Activated CD4-positive, alpha-beta T cell treated with anti-CD3 and anti-CD28 coated beads, Interleukin-2, amount 10 ng/mL, durations not matched to agents 24 days and 14 days (primary cell): ENCODE results near the gene TCEANC2. TPM values are rescaled to one million over a fixed set of nuclear protein-coding genes. Genes with fewer than 3 reads are reported as not detected.

Source experiments
- DNase-seq: peaks from one replicate; pipeline ENCODE4 v3.0.0; 2022
- H3K27ac Mint-ChIP-seq: one replicate; pipeline ENCODE4 v1.8.0; 2022; ENCODE audit warnings: mild to moderate bottlenecking, mixed read lengths
- H3K27me3 Mint-ChIP-seq: one replicate; pipeline ENCODE4 v1.8.0; 2022; ENCODE audit warnings: mixed read lengths
- H3K36me3 Mint-ChIP-seq: one replicate; pipeline ENCODE4 v1.8.0; 2022; ENCODE audit warnings: low read depth, mild to moderate bottlenecking, mixed read lengths
- H3K4me1 Mint-ChIP-seq: one replicate; pipeline ENCODE4 v1.8.0; 2021; ENCODE audit warnings: mixed read lengths
- H3K4me3 Mint-ChIP-seq: one replicate; pipeline ENCODE4 v1.8.0; 2022; ENCODE audit warnings: mild to moderate bottlenecking, moderate library complexity, mixed read lengths
- H3K9me3 Mint-ChIP-seq: one replicate; pipeline ENCODE4 v1.8.0; 2021; ENCODE audit warnings: mixed read lengths
- intact Hi-C: fragments of 100-400 bp; cut with micrococcal nuclease; formaldehyde crosslinking; loops from one replicate; pipeline ENCODE4 v1.15.1; 2023
- total RNA-seq: library from RNA; stranded (reverse); gene quantifications from 2 replicates; pipeline ENCODE4 v1.2.3, GENCODE V29; 2022

TCEANC2 gene
- total RNA-seq, 1 donor from 2014 or later, result 10.0 TPM

GRCh38 chr1:54105736-54106269 is 52.4 kb downstream of the TCEANC2 start:
- no peak for DNase-seq
- Mint-ChIP-seq H3K27ac (no peak overlapping the region), H3K27me3 (no peaks in the 10 kb centered on the region), H3K4me3 (no peak overlapping the region), H3K4me1 (no peaks in the 10 kb centered on the region), H3K36me3 (peaks cover 17% of the 10 kb centered on the region), H3K9me3 (no peaks in the 10 kb centered on the region)
- intact Hi-C loops, result no loop called here

GRCh38 chr1:54107131-54107530 is 53.7 kb downstream of the TCEANC2 start:
- no peaks in the 10 kb centered on the region for H3K4me1 Mint-ChIP-seq
- peaks cover 10% of the 10 kb centered on the region for H3K36me3 Mint-ChIP-seq
- intact Hi-C loops, result no loop called here
- H3K9me3 Mint-ChIP-seq, result no peaks in the 10 kb centered on the region
- H3K4me3 Mint-ChIP-seq, result no peak overlapping the region
- no peaks in the 10 kb centered on the region for H3K27me3 Mint-ChIP-seq
- DNase-seq, result no peak
- no peak overlapping the region for H3K27ac Mint-ChIP-seq

GRCh38 chr1:54108156-54108555 is 54.7 kb downstream of the TCEANC2 start:
- H3K9me3 Mint-ChIP-seq, result no peaks in the 10 kb centered on the region
- H3K27ac Mint-ChIP-seq, result no peak overlapping the region
- H3K4me1 Mint-ChIP-seq, result no peaks in the 10 kb centered on the region
- no peaks in the 10 kb centered on the region for H3K27me3 Mint-ChIP-seq
- H3K4me3 Mint-ChIP-seq, result no peak overlapping the region
- no peak for DNase-seq
- intact Hi-C loops, result no loop called here
- peaks cover 2% of the 10 kb centered on the region for H3K36me3 Mint-ChIP-seq

- intact Hi-C loops, result no loop called here
- Mint-ChIP-seq H3K4me1 (no peaks in the 10 kb centered on the region), H3K9me3 (no peaks in the 10 kb centered on the region), H3K36me3 (no peaks in the 10 kb centered on the region), H3K4me3 (no peak overlapping the region), H3K27me3 (no peaks in the 10 kb centered on the region), H3K27ac (no peak overlapping the region)
- no peak for DNase-seq
These were observed 56.0 kb downstream of the TCEANC2 start for GRCh38 chr1:54109129-54110090.

- H3K9me3 Mint-ChIP-seq, result no peaks in the 10 kb centered on the region
- no peaks in the 10 kb centered on the region for H3K36me3 Mint-ChIP-seq
- no peak overlapping the region for H3K4me3 Mint-ChIP-seq
- intact Hi-C loops, result no loop called here
- no peaks in the 10 kb centered on the region for H3K4me1 Mint-ChIP-seq
- no peak overlapping the region for H3K27ac Mint-ChIP-seq
- no peak for DNase-seq
- H3K27me3 Mint-ChIP-seq, result no peaks in the 10 kb centered on the region
These were observed 57.6 kb downstream of the TCEANC2 start for GRCh38 chr1:54110996-54111395.

- H3K27me3 Mint-ChIP-seq, result no peaks in the 10 kb centered on the region
- H3K9me3 Mint-ChIP-seq, result no peaks in the 10 kb centered on the region
- no peaks in the 10 kb centered on the region for H3K4me1 Mint-ChIP-seq
- intact Hi-C loops, result no loop called here
- no peak overlapping the region for H3K27ac Mint-ChIP-seq
- no peaks in the 10 kb centered on the region for H3K36me3 Mint-ChIP-seq
- H3K4me3 Mint-ChIP-seq, result no peak overlapping the region
- DNase-seq, result no peak
These were observed 58.2 kb downstream of the TCEANC2 start for GRCh38 chr1:54111624-54112023.

GRCh38 chr1:54112027-54112426 is 58.6 kb downstream of the TCEANC2 start:
- intact Hi-C loops, result no loop called here
- Mint-ChIP-seq H3K4me3 (no peak overlapping the region), H3K4me1 (no peaks in the 10 kb centered on the region), H3K9me3 (no peaks in the 10 kb centered on the region), H3K27ac (no peak overlapping the region), H3K36me3 (no peaks in the 10 kb centered on the region), H3K27me3 (no peaks in the 10 kb centered on the region)
- no peak for DNase-seq

GRCh38 chr1:54112705-54113368 is 59.4 kb downstream of the TCEANC2 start:
- intact Hi-C loops, result no loop called here
- no peaks in the 10 kb centered on the region for H3K4me1 Mint-ChIP-seq
- no peaks in the 10 kb centered on the region for H3K36me3 Mint-ChIP-seq
- no peak overlapping the region for H3K27ac Mint-ChIP-seq
- H3K4me3 Mint-ChIP-seq, result no peak overlapping the region
- DNase-seq, result no peak
- no peaks in the 10 kb centered on the region for H3K27me3 Mint-ChIP-seq
- H3K9me3 Mint-ChIP-seq, result no peaks in the 10 kb centered on the region

- no peaks in the 10 kb centered on the region for H3K27me3 Mint-ChIP-seq
These were observed 60.6 kb downstream of the TCEANC2 start for GRCh38 chr1:54114001-54114400.

GRCh38 chr1:54114955-54115354 is 61.5 kb downstream of the TCEANC2 start:
- Mint-ChIP-seq H3K36me3 (no peaks in the 10 kb centered on the region), H3K4me1 (no peaks in the 10 kb centered on the region), H3K27me3 (no peaks in the 10 kb centered on the region), H3K9me3 (no peaks in the 10 kb centered on the region), H3K4me3 (no peak overlapping the region), H3K27ac (no peak overlapping the region)
- no peak for DNase-seq
- intact Hi-C loops, result no loop called here

More at GRCh38 chr1:54114001-54114400, 60.6 kb downstream of the TCEANC2 start:
- H3K36me3 Mint-ChIP-seq, result no peaks in the 10 kb centered on the region
- H3K4me1 Mint-ChIP-seq, result no peaks in the 10 kb centered on the region
- H3K27ac Mint-ChIP-seq, result no peak overlapping the region
- H3K4me3 Mint-ChIP-seq, result no peak overlapping the region
- DNase-seq, result no peak
- intact Hi-C loops, result no loop called here
- H3K9me3 Mint-ChIP-seq, result no peaks in the 10 kb centered on the region

- no peaks in the 10 kb centered on the region for H3K36me3 Mint-ChIP-seq
- no peak for DNase-seq
- no peaks in the 10 kb centered on the region for H3K9me3 Mint-ChIP-seq
- intact Hi-C loops, result no loop called here
- no peak overlapping the region for H3K4me3 Mint-ChIP-seq
- no peaks in the 10 kb centered on the region for H3K27me3 Mint-ChIP-seq
- no peak overlapping the region for H3K27ac Mint-ChIP-seq
- H3K4me1 Mint-ChIP-seq, result no peaks in the 10 kb centered on the region
These were observed 62.1 kb downstream of the TCEANC2 start for GRCh38 chr1:54115520-54115919.

GRCh38 chr1:54117815-54118563 is 64.6 kb downstream of the TCEANC2 start:
- peaks cover 6% of the 10 kb centered on the region for H3K4me1 Mint-ChIP-seq
- no peaks in the 10 kb centered on the region for H3K36me3 Mint-ChIP-seq
- no peak overlapping the region for H3K27ac Mint-ChIP-seq
- no peak overlapping the region for H3K4me3 Mint-ChIP-seq
- intact Hi-C loops, result no loop called here
- peaks cover 9% of the 10 kb centered on the region for H3K27me3 Mint-ChIP-seq
- no peak for DNase-seq
- H3K9me3 Mint-ChIP-seq, result no peaks in the 10 kb centered on the region

GRCh38 chr1:54118704-54119103 is 65.3 kb downstream of the TCEANC2 start:
- no peaks in the 10 kb centered on the region for H3K9me3 Mint-ChIP-seq
- DNase-seq, result no peak
- H3K4me3 Mint-ChIP-seq, result no peak overlapping the region
- H3K36me3 Mint-ChIP-seq, result no peaks in the 10 kb centered on the region
- peaks cover 6% of the 10 kb centered on the region for H3K4me1 Mint-ChIP-seq
- H3K27me3 Mint-ChIP-seq, result peaks cover 10% of the 10 kb centered on the region
- intact Hi-C loops, result no loop called here
- no peak overlapping the region for H3K27ac Mint-ChIP-seq
